ENCODE results near the gene DUSP1.

DUSP1 gene

GRCh38 chr5:172744123-172745104 lies 26.6 kb downstream of the DUSP1 start:
- ATAC-seq (ENCODE audit: low read depth): no peak
- Histone ChIP-seq H3K4me1 (ENCODE audit: insufficient read depth, poor library complexity, severe bottlenecking) (peaks cover 9% of the 10 kb centered on the region), H3K4me3 (ENCODE audit: severe bottlenecking) (no peak overlapping the region), H3K36me3 (ENCODE audit: low read depth) (no peaks in the 10 kb centered on the region), H3K27ac (ENCODE audit: poor library complexity, severe bottlenecking) (no peak overlapping the region), H3K27me3 (ENCODE audit: insufficient read depth, poor library complexity, severe bottlenecking) (no peaks in the 10 kb centered on the region), H3K9me3 (ENCODE audit: severe bottlenecking) (no peaks in the 10 kb centered on the region)
- DNase-seq (ENCODE audit: low spot score): no peak
- TF ChIP-seq CTCF (IDR thresholded peaks at IDR 0.05; ENCODE audit: poor library complexity, severe bottlenecking): no peak

- peaks cover 9% of the 10 kb centered on the region for H3K4me1 ChIP-seq (ENCODE audit: insufficient read depth, poor library complexity, severe bottlenecking)
- no peak for DNase-seq (ENCODE audit: low spot score)
- no peak for TF ChIP-seq CTCF (IDR thresholded peaks at IDR 0.05; ENCODE audit: poor library complexity, severe bottlenecking)
- H3K36me3 ChIP-seq (ENCODE audit: low read depth): no peaks in the 10 kb centered on the region
- no peaks in the 10 kb centered on the region for H3K9me3 ChIP-seq (ENCODE audit: severe bottlenecking)
- no peak overlapping the region for H3K27ac ChIP-seq (ENCODE audit: poor library complexity, severe bottlenecking)
- H3K4me3 ChIP-seq (ENCODE audit: severe bottlenecking): no peak overlapping the region
- no peaks in the 10 kb centered on the region for H3K27me3 ChIP-seq (ENCODE audit: insufficient read depth, poor library complexity, severe bottlenecking)
- ATAC-seq (ENCODE audit: low read depth): no peak
Measured at GRCh38 chr5:172743112-172743959, 27.7 kb downstream of the DUSP1 start.

- Histone ChIP-seq H3K9me3 (ENCODE audit: severe bottlenecking) (no peaks in the 10 kb centered on the region), H3K36me3 (ENCODE audit: low read depth) (no peaks in the 10 kb centered on the region), H3K27me3 (ENCODE audit: insufficient read depth, poor library complexity, severe bottlenecking) (no peaks in the 10 kb centered on the region), H3K27ac (ENCODE audit: poor library complexity, severe bottlenecking) (peak overlapping the region; percentile 29), H3K4me3 (ENCODE audit: severe bottlenecking) (no peak overlapping the region), H3K4me1 (ENCODE audit: insufficient read depth, poor library complexity, severe bottlenecking) (peaks cover 9% of the 10 kb centered on the region)
- DNase-seq (ENCODE audit: low spot score) (no peak), ATAC-seq (ENCODE audit: low read depth) (no peak)
- TF ChIP-seq CTCF (IDR thresholded peaks at IDR 0.05; ENCODE audit: poor library complexity, severe bottlenecking): no peak
Measured at GRCh38 chr5:172741206-172741582, 29.8 kb downstream of the DUSP1 start.

GRCh38 chr5:172740428-172741205 lies 30.4 kb downstream of the DUSP1 start:
- ATAC-seq (ENCODE audit: low read depth) (peak; percentile 99), DNase-seq (ENCODE audit: low spot score) (no peak)
- Histone ChIP-seq H3K27me3 (ENCODE audit: insufficient read depth, poor library complexity, severe bottlenecking) (no peaks in the 10 kb centered on the region), H3K27ac (ENCODE audit: poor library complexity, severe bottlenecking) (peak overlapping the region; percentile 29), H3K9me3 (ENCODE audit: severe bottlenecking) (no peaks in the 10 kb centered on the region), H3K4me1 (ENCODE audit: insufficient read depth, poor library complexity, severe bottlenecking) (peaks cover 9% of the 10 kb centered on the region), H3K36me3 (ENCODE audit: low read depth) (no peaks in the 10 kb centered on the region), H3K4me3 (ENCODE audit: severe bottlenecking) (no peak overlapping the region)
- TF ChIP-seq CTCF (IDR thresholded peaks at IDR 0.05; ENCODE audit: poor library complexity, severe bottlenecking): no peak
